HepG2 (cell line): ENCODE data around the gene NCOA5. TPM values are rescaled to one million over a fixed set of nuclear protein-coding genes. Genes with fewer than 3 reads are reported as not detected.

ENCODE experiments used
- FOSL2 ChIP-seq: sonication (generic); formaldehyde crosslinking; IDR thresholded peaks from 2 replicates; pipeline ENCODE4 v1.4.0; 2020; ENCODE audit warnings: missing genetic modification reagents
- HDAC2 ChIP-seq: sonication (generic); formaldehyde crosslinking; IDR thresholded peaks from 2 replicates; pipeline ENCODE4 v1.4.0; 2020; ENCODE audit warnings: missing genetic modification reagents
- HNRNPL ChIP-seq: fragments of 200-400 bp; formaldehyde crosslinking; IDR thresholded peaks from 2 replicates; pipeline ENCODE4 v1.6.1; 2017; ENCODE audit warnings: mild to moderate bottlenecking, low read depth, low read length
- PRPF4 ChIP-seq: fragments of 200-400 bp; formaldehyde crosslinking; IDR thresholded peaks from 2 replicates; pipeline ENCODE4 v1.6.1; 2016; ENCODE audit warnings: low read length, low read depth; ENCODE audit not compliant: poor library complexity, severe bottlenecking
- RBM22 ChIP-seq: fragments of 200-400 bp; formaldehyde crosslinking; optimal IDR thresholded peaks from 2 replicates; pipeline ENCODE3; 2017; ENCODE audit warnings: mild to moderate bottlenecking, low read length, moderate library complexity
- TCF7L2 ChIP-seq: IDR thresholded peaks from 2 replicates; pipeline ENCODE4 v1.6.1; 2011; ENCODE audit warnings: mild to moderate bottlenecking, low read depth, low read length, moderate library complexity
- XBP1 ChIP-seq: sonication (generic); formaldehyde crosslinking; IDR thresholded peaks from 2 replicates; pipeline ENCODE4 v1.5.0; 2020; ENCODE audit warnings: missing genetic modification reagents
- ZMYM4 ChIP-seq: sonication (generic); formaldehyde crosslinking; IDR thresholded peaks from 2 replicates; pipeline ENCODE4 v1.8.1; 2023; ENCODE audit warnings: mild to moderate bottlenecking, missing genetic modification reagents
- ZNF101 ChIP-seq: sonication (generic); formaldehyde crosslinking; IDR thresholded peaks from 2 replicates; pipeline ENCODE4 v1.4.0; 2020; ENCODE audit warnings: mild to moderate bottlenecking, low read depth, missing genetic modification reagents, borderline replicate concordance
- ZNF17 ChIP-seq: sonication (generic); formaldehyde crosslinking; IDR thresholded peaks from 2 replicates; pipeline ENCODE4 v1.5.0; 2020; ENCODE audit warnings: mild to moderate bottlenecking, missing genetic modification reagents
- ZNF44 ChIP-seq: sonication (generic); formaldehyde crosslinking; IDR thresholded peaks from 2 replicates; pipeline ENCODE4 v1.5.1; 2020; ENCODE audit warnings: mild to moderate bottlenecking, missing genetic modification reagents
- ZNF724P ChIP-seq: sonication (generic); formaldehyde crosslinking; IDR thresholded peaks from 2 replicates; pipeline ENCODE4 v1.8.0; 2022; ENCODE audit warnings: missing genetic modification reagents, borderline replicate concordance
- ZSCAN20 ChIP-seq: sonication (generic); formaldehyde crosslinking; IDR thresholded peaks from 2 replicates; pipeline ENCODE4 v1.4.0; 2020; ENCODE audit warnings: missing genetic modification reagents, mild to moderate bottlenecking, borderline replicate concordance
- ZSCAN29 ChIP-seq: sonication (generic); formaldehyde crosslinking; conservative IDR thresholded peaks from 2 replicates; pipeline ENCODE4 v1.4.0; 2020; ENCODE audit warnings: mild to moderate bottlenecking, missing genetic modification reagents
- polyA plus RNA-seq, 8 experiments: library from polyadenylated mRNA; depleted of rRNA in 3 of 8; stranded (reverse) in 7 of 8; unstranded in 1 of 8; fragments of >200 nt; fragmentation: Illumina TruSeq in 4 of 8; extraction: Trizol in 4 of 8; gene quantifications; 2 replicates each; pipeline versions ENCODE4 v1.2.1 to v1.2.3, GENCODE V29; 2011 to 2016; ENCODE audit warnings: low read depth in 4 of 8, missing spikeins in 1 of 8, mixed read lengths in 1 of 8; ENCODE audit not compliant: insufficient read depth in 1 of 8
- total RNA-seq, 5 experiments: library from RNA; depleted of rRNA; stranded (reverse); fragments of >200 nt; fragmentation: Illumina TruSeq; extraction: Trizol; gene quantifications; 2 replicates each; pipeline ENCODE4 v1.2.3, GENCODE V29; 2016; ENCODE audit warnings: low read depth in 1 of 5
- TF ChIP-seq, protein P1 (sequence below), 2 experiments: sonication (generic) in 1 of 2; formaldehyde crosslinking in 1 of 2; IDR thresholded peaks; 2 replicates each; pipeline versions ENCODE4 v1.5.1 to v1.6.1; 2011 to 2020; ENCODE audit warnings: borderline replicate concordance in 1 of 2, low read depth in 1 of 2, low read length in 1 of 2, mild to moderate bottlenecking in 1 of 2, missing genetic modification reagents in 1 of 2, moderate library complexity in 1 of 2
- TF ChIP-seq, protein P2 (sequence below): sonication (generic); formaldehyde crosslinking; IDR thresholded peaks from 2 replicates; pipeline ENCODE4 v1.5.1; 2020; ENCODE audit warnings: mild to moderate bottlenecking, missing genetic modification reagents, borderline replicate concordance
- TF ChIP-seq, protein P3 (sequence below): sonication (generic); formaldehyde crosslinking; IDR thresholded peaks from 2 replicates; pipeline ENCODE4 v1.8.1; 2023; ENCODE audit warnings: mild to moderate bottlenecking, missing genetic modification reagents
- TF ChIP-seq, protein P4 (sequence below): sonication (generic); formaldehyde crosslinking; IDR thresholded peaks from 2 replicates; pipeline ENCODE4 v1.5.0; 2020; ENCODE audit warnings: missing genetic modification reagents
- TF ChIP-seq, protein P5 (sequence below), 2 experiments: sonication (generic) in 1 of 2; formaldehyde crosslinking in 1 of 2; IDR thresholded peaks; 2 replicates each; pipeline versions ENCODE4 v1.4.0 to v1.6.1; 2016 to 2020; ENCODE audit warnings: borderline replicate concordance in 1 of 2, low read depth in 1 of 2, mild to moderate bottlenecking in 1 of 2, missing genetic modification reagents in 1 of 2

Gene NCOA5
- total and polyA plus RNA-seq, 2 of the 13 experiments (the other 11 are each of a cell fraction or from before 2014, with no cell fraction given) = 16.5 to 28.4 TPM

DNA sequence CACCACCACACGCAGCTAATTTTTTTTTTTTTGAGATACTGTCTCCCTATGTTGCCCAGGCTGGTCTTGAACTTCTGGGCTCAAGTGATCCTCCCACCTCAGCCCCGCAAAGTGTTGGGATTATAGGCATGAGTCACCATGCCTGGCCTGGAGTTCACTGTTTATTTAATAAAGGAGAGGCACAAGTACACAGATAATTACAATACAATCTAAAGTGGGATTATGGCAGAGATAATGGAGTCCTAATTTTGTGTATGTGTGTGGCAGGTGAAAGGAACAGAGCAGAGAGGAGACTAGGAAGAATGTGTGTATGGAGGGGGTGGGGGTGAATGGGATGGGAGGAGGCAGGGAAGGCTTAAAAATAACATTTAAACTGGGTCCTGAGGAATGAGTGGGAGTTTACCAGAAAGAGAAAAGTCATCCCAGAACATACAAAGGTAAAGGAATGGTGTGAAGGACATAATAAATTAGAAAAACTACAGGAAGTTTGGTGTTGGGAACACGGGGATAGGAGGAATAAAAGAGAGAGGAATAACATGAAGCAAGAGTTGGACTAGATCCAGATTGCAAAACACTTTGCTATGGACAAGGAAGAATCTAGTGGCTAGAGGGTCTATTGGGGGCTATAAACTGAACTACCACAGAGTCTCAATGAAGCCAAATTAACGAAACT is 4.4 kb downstream of the NCOA5 start (continued):
- TF ChIP-seq, protein P1, sequence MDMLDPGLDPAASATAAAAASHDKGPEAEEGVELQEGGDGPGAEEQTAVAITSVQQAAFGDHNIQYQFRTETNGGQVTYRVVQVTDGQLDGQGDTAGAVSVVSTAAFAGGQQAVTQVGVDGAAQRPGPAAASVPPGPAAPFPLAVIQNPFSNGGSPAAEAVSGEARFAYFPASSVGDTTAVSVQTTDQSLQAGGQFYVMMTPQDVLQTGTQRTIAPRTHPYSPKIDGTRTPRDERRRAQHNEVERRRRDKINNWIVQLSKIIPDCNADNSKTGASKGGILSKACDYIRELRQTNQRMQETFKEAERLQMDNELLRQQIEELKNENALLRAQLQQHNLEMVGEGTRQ (IDR thresholded peaks at IDR 0.05; ENCODE audit: low read depth, low read length) = no peak
- TF ChIP-seq, protein P1 (CRISPR knock-in tag; IDR thresholded peaks at IDR 0.05; ENCODE audit: borderline replicate concordance) = no peak
- peak; percentile 23 for TF ChIP-seq RBM22
- TF ChIP-seq ZNF17 (CRISPR knock-in tag) = no peak
- TF ChIP-seq ZMYM4 (CRISPR knock-in tag) = no peak
- TF ChIP-seq ZNF101 (CRISPR knock-in tag) = no peak
- TF ChIP-seq, protein P2, sequence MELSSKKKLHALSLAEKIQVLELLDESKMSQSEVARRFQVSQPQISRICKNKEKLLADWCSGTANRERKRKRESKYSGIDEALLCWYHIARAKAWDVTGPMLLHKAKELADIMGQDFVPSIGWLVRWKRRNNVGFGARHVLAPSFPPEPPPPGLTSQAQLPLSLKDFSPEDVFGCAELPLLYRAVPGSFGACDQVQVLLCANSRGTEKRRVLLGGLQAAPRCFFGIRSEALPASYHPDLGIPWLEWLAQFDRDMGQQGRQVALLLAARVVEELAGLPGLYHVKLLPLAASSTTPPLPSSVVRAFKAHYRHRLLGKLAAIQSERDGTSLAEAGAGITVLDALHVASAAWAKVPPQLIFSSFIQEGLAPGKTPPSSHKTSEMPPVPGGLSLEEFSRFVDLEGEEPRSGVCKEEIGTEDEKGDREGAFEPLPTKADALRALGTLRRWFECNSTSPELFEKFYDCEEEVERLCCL (CRISPR knock-in tag) = no peak
- no peak for TF ChIP-seq ZSCAN20
- TF ChIP-seq ZNF44 = no peak
- TF ChIP-seq ZSCAN29 (CRISPR knock-in tag) = no peak
- TF ChIP-seq, protein P3, sequence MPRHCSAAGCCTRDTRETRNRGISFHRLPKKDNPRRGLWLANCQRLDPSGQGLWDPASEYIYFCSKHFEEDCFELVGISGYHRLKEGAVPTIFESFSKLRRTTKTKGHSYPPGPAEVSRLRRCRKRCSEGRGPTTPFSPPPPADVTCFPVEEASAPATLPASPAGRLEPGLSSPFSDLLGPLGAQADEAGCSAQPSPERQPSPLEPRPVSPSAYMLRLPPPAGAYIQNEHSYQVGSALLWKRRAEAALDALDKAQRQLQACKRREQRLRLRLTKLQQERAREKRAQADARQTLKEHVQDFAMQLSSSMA (CRISPR knock-in tag) = no peak
- no peak for TF ChIP-seq HNRNPL
- TF ChIP-seq, protein P4, sequence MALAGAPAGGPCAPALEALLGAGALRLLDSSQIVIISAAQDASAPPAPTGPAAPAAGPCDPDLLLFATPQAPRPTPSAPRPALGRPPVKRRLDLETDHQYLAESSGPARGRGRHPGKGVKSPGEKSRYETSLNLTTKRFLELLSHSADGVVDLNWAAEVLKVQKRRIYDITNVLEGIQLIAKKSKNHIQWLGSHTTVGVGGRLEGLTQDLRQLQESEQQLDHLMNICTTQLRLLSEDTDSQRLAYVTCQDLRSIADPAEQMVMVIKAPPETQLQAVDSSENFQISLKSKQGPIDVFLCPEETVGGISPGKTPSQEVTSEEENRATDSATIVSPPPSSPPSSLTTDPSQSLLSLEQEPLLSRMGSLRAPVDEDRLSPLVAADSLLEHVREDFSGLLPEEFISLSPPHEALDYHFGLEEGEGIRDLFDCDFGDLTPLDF = no peak
- TF ChIP-seq, protein P5, sequence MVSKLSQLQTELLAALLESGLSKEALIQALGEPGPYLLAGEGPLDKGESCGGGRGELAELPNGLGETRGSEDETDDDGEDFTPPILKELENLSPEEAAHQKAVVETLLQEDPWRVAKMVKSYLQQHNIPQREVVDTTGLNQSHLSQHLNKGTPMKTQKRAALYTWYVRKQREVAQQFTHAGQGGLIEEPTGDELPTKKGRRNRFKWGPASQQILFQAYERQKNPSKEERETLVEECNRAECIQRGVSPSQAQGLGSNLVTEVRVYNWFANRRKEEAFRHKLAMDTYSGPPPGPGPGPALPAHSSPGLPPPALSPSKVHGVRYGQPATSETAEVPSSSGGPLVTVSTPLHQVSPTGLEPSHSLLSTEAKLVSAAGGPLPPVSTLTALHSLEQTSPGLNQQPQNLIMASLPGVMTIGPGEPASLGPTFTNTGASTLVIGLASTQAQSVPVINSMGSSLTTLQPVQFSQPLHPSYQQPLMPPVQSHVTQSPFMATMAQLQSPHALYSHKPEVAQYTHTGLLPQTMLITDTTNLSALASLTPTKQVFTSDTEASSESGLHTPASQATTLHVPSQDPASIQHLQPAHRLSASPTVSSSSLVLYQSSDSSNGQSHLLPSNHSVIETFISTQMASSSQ (IDR thresholded peaks at IDR 0.05; ENCODE audit: low read depth) = no peak
- TF ChIP-seq, protein P5 (CRISPR knock-in tag; IDR thresholded peaks at IDR 0.05; ENCODE audit: borderline replicate concordance) = no peak
- peak; percentile 96 for TF ChIP-seq FOSL2 (CRISPR knock-in tag)
- TF ChIP-seq ZNF724P (CRISPR knock-in tag) = no peak
- no peak for TF ChIP-seq TCF7L2
- TF ChIP-seq PRPF4 = no peak
- TF ChIP-seq HDAC2 (CRISPR knock-in tag) = peak; percentile 34; the same call in 1 of the 2 replicates
- TF ChIP-seq XBP1 (CRISPR knock-in tag) = no peak
